Thyroid gland (tissue), 4 donors: ENCODE results near the gene C17orf114.

ENCODE experiments used
- CTCF ChIP-seq, 6 experiments: fragments of 200-600 bp in 3 of 6; fragments of 450-650 bp in 3 of 6; sonication (generic) in 3 of 6; IDR thresholded peaks; one replicate each; pipeline ENCODE4 v1.5.1; 2016 to 2019; ENCODE audit warnings: antibody characterized with exemption in 6 of 6, mild to moderate bottlenecking in 2 of 6, inconsistent platforms in 1 of 6, moderate library complexity in 1 of 6
- POLR2A ChIP-seq, 2 donors: fragments of 450-650 bp; IDR thresholded peaks; one replicate each; pipeline ENCODE4 v1.6.1; 2017; ENCODE audit warnings: antibody characterized with exemption in 2 of 2, mild to moderate bottlenecking in 2 of 2, moderate library complexity in 1 of 2

GRCh38 chr17:4822835-4823234 lies 20.7 kb upstream of the C17orf114 start:
- TF ChIP-seq CTCF (IDR thresholded peaks at IDR 0.05) (no peak), POLR2A (IDR thresholded peaks at IDR 0.05) (no peak)
